HEK293T (cell line): ENCODE measurements around the gene REV3L.

Source experiments
- ARNT ChIP-seq: fragments of 450-650 bp; IDR thresholded peaks from 2 replicates; pipeline ENCODE4 v1.6.1; 2017; ENCODE audit warnings: mild to moderate bottlenecking
- BHLHE40 ChIP-seq: fragments of 450-650 bp; IDR thresholded peaks from 2 replicates; pipeline ENCODE4 v1.6.1; 2016; ENCODE audit warnings: mild to moderate bottlenecking, moderate library complexity, borderline replicate concordance
- CTBP1 ChIP-seq: fragments of 450-650 bp; IDR thresholded peaks from 2 replicates; pipeline ENCODE4 v1.6.1; 2016; ENCODE audit warnings: borderline replicate concordance
- ELF4 ChIP-seq: fragments of 450-650 bp; IDR thresholded peaks from 2 replicates; pipeline ENCODE4 v1.6.1; 2017; ENCODE audit warnings: antibody characterized with exemption
- FOXA1 ChIP-seq: fragments of 450-650 bp; IDR thresholded peaks from 2 replicates; pipeline ENCODE4 v1.6.1; 2016; ENCODE audit warnings: mild to moderate bottlenecking
- FOXM1 ChIP-seq: fragments of 450-650 bp; IDR thresholded peaks from 2 replicates; pipeline ENCODE4 v1.6.1; 2017; ENCODE audit warnings: mild to moderate bottlenecking, borderline replicate concordance
- HDGF ChIP-seq: fragments of 450-650 bp; IDR thresholded peaks from 2 replicates; pipeline ENCODE4 v1.6.1; 2017; ENCODE audit warnings: antibody characterized with exemption, borderline replicate concordance
- L3MBTL2 ChIP-seq: fragments of 450-650 bp; conservative IDR thresholded peaks from 2 replicates; pipeline ENCODE4 v1.6.1; 2016; ENCODE audit warnings: mild to moderate bottlenecking
- NFRKB ChIP-seq: fragments of 450-650 bp; IDR thresholded peaks from 2 replicates; pipeline ENCODE4 v1.6.1; 2016; ENCODE audit warnings: mild to moderate bottlenecking, moderate library complexity
- SP1 ChIP-seq: fragments of 450-650 bp; IDR thresholded peaks from 2 replicates; pipeline ENCODE4 v1.6.1; 2017
- TARDBP ChIP-seq: fragments of 450-650 bp; IDR thresholded peaks from 2 replicates; pipeline ENCODE4 v1.6.1; 2016

GRCh38 chr6:111524735-111525134 is 41.7 kb upstream of the REV3L start:
- no peak for TF ChIP-seq CTBP1
- TF ChIP-seq TARDBP = no peak
- no peak for TF ChIP-seq SP1
- TF ChIP-seq BHLHE40 = no peak
- TF ChIP-seq FOXA1 = no peak
- TF ChIP-seq L3MBTL2 = no peak
- TF ChIP-seq ELF4 = no peak
- no peak for TF ChIP-seq NFRKB
- TF ChIP-seq ARNT = no peak
- no peak for TF ChIP-seq FOXM1
- TF ChIP-seq HDGF = no peak
